HEK293T (cell line): ENCODE data around the gene KCNK5.

Experiments
- ELF4 ChIP-seq: fragments of 450-650 bp; IDR thresholded peaks from 2 replicates; pipeline ENCODE4 v1.6.1; 2017; ENCODE audit warnings: antibody characterized with exemption
- FOXA1 ChIP-seq: fragments of 450-650 bp; IDR thresholded peaks from 2 replicates; pipeline ENCODE4 v1.6.1; 2016; ENCODE audit warnings: mild to moderate bottlenecking
- FOXM1 ChIP-seq: fragments of 450-650 bp; IDR thresholded peaks from 2 replicates; pipeline ENCODE4 v1.6.1; 2017; ENCODE audit warnings: mild to moderate bottlenecking, borderline replicate concordance
- L3MBTL2 ChIP-seq: fragments of 450-650 bp; conservative IDR thresholded peaks from 2 replicates; pipeline ENCODE4 v1.6.1; 2016; ENCODE audit warnings: mild to moderate bottlenecking
- NFRKB ChIP-seq: fragments of 450-650 bp; IDR thresholded peaks from 2 replicates; pipeline ENCODE4 v1.6.1; 2016; ENCODE audit warnings: mild to moderate bottlenecking, moderate library complexity
- SP1 ChIP-seq: fragments of 450-650 bp; IDR thresholded peaks from 2 replicates; pipeline ENCODE4 v1.6.1; 2017
- SUZ12 ChIP-seq: fragments of 450-650 bp; IDR thresholded peaks from 2 replicates; pipeline ENCODE4 v1.6.1; 2016; ENCODE audit warnings: mild to moderate bottlenecking
- TARDBP ChIP-seq: fragments of 450-650 bp; IDR thresholded peaks from 2 replicates; pipeline ENCODE4 v1.6.1; 2016

DNA sequence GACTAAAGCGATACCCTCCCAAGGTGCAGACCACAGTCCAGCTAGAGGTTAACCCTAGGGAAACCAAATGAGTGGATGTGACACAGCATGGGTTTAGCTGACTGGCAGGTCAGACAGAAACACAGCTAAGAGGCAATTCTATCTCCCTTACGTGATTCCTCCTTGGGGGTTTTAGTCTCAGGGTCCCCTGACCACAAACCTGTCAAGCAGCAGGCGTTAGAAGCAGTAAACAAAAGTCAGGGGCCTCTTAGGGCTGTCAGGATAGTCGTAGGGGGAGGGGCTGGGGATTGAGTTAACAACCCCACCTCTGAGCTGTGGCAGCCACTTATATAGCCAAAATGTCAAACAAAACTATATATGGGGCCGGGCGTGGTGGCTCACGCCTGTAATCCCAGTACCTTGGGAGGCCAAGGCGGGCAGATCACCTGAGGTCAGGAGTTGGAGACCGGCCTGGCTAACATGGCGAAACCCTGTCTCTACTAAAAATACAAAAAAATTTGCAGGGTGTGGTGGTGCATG, 13.6 kb downstream of the KCNK5 start:
- no peak for TF ChIP-seq ELF4
- TF ChIP-seq FOXM1 = no peak
- TF ChIP-seq FOXA1 = no peak
- no peak for TF ChIP-seq L3MBTL2
- no peak for TF ChIP-seq SUZ12
- no peak for TF ChIP-seq TARDBP
- TF ChIP-seq SP1 = no peak
- no peak for TF ChIP-seq NFRKB
